ENCODE results near the gene RASSF1.
"Not testable (repeated sequence)": the region's sequence is repeated elsewhere in the genome, so short reads cannot be mapped to it uniquely, and the experiment has no call there.

RASSF1 gene

DNA sequence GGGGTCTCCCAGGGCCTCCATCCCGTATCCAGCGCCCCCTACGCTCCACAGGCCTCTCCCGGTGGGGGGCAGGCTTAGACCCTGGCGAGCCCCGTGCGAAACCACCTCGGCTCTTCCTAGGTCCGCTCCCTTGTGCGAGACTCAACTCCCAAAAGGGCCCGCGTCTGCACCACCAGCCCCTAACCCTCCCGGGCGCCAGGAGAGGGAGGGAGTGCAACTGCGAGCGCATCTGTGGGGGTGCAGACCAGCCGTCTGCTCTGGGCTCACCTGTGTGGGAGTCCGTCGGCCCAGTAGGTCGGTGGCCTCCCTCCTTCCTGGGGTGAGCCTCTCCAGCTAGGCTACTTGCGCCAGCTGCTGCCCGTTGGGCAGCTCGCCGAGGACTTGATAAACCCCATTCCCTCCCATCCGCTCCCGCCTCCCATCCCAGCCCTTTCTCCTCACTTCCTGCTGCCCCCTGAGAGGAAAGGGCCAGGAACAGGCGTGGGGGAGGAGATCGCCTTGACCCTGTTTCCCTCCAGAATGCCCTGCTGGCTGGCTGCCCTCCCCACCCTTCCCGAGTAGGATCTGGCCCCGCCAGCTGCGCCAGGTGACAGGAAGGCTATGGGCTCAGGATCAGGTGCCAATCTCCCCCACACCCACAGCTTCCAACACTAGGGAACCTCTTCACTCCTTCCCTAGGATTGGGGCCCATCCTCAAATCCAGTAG, 18.1 kb downstream of the RASSF1 start, which contains the start of gene HYAL2:
HYAL2 (minus strand) TSS at position 360 of the 706 bp plus-strand sequence. CDS start 2,256 bp downstream, outside the sequence.
- no peak for DNase-seq

DNA sequence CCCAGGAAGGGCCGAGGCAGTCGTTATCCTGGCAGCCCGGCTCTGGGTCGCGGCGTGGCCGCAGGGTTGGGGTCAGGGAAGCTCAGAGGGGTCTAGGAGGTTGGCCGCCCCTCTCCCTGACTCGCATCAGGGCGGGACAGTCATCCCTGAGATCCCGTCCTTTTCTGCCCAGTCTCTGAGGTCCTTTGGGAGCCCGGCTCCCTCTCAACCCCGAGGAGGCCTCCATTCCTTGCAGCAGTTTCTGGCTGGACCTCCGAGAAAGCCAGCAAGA, 18.6 kb downstream of the RASSF1 start:
- no peak for DNase-seq

- no peak for DNase-seq
These were observed 19.1 kb downstream of the RASSF1 start for GRCh38 chr3:50321336-50322114.

- no peak for DNase-seq
These were observed 19.7 kb downstream of the RASSF1 start for GRCh38 chr3:50320853-50321335.

DNA sequence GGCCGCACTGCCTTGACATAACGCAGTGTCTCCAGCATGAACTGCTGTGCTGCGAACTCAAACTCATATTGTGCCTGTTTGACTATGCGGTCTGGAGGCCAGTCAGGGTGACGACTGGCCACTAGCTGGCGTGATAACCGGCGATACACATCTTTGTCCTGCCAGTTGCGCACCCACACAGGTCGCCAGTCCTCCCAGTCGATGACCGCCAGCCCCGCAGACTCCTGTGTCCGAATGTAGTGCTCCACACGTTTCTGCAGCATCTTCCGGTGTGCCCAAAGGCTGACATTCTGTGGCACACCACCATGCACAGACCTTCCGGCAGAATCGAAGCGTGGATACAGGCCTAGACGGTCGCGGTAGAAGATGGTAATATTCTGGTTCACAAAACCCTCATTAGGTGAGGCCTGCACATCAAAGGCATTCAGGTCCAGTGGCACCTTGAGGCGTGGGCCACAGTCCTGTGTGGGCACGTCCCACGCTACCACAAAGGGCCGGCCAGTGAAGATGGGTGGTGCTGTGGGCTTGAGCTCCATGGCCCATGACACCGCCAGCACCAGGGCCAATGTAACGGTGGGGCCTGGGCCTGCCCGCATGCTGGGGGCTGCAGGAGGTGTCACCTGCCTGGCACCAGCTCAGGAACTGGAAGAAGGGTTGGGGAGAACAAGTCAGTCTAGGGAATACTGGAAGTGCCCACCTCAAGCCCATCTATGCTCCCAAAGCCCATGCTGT, 20.6 kb downstream of the RASSF1 start:
- no peak for DNase-seq

DNA sequence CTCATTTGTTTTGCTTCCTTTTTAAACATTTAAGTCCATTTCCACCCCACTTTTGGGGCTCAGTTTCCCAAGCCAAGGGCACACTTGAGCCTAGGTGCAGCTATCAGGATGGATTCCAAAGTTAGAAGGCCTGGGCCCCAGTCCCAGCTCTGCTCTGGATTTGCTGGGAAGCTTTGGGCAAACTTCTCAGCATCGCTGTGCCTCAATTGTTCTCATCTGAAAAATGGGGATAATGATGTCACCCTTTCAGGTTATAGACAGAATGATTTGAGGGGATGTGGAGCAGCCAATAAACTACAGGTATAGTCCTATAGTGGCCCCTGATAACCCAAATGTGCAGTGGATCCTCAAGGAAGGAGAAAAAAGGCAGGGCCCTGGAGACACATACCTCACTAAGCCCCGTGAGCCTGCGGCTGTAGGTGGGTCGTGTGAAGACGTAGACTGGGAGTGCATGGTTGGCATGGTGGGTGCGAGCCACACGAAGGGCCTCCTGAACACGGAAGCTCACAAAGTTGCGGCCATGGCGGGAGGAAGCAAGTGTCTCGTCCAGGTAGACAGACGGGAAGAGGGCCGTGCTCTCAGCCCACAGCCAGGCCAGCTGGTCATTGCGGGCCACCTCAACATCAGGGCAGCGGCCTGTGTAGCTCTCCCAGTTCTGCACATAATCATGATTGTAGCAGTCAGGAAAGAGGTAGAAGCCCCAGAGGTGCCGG, 21.3 kb downstream of the RASSF1 start:
- DNase-seq: no peak

- no peak for DNase-seq
These were observed 22.0 kb downstream of the RASSF1 start for GRCh38 chr3:50318615-50319014.

DNA sequence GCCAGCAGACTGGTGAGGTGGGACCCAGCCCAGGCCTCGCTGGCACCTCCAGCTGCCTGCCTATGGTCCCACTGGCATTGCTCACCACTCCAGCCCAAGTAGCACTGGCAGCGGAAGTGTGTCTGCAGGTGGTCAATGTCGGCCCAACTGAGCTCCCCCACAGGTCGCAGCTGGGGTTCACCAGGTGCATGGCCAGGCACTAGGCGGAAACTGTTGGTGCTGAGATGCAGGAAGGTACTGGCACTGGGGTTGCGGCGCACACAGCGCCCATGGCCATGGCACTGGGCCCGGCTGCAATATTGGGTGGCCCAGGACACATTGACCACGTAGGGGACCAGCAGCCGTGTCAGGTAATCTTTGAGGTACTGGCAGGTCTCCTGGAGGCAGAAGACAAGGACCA, 22.5 kb downstream of the RASSF1 start:
- DNase-seq: no peak

- no peak for DNase-seq
These were observed 23.3 kb downstream of the RASSF1 start for GRCh38 chr3:50317300-50317699.

DNA sequence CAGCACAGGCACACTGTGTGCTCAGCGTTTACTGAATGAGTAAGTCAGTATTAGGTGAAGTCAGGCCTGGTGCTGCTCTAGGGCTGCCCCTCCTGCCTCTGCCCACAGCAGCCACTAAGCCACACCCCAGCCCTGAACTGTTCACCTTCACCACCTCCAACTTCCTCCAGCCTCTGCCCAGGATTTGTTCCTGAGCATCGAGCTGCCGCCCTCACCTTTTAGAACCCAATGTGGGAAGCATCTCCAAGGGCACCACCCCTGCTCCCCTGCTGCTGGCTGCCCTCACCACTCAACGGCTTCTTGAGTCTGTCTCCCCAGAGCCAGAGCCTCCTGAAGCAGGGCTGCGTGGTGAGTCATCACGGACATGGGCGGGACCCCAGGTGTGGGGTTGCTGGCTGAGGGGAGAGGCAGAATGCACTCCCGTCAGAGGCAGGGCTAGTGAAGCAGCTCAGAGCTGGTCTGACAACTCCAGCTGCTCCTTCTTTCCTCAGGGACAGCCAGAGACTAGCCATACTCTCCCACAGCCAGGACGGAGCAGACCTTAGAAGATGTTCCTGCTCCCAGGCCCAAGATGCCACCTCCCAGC, 23.9 kb downstream of the RASSF1 start:
- no peak for DNase-seq

DNA sequence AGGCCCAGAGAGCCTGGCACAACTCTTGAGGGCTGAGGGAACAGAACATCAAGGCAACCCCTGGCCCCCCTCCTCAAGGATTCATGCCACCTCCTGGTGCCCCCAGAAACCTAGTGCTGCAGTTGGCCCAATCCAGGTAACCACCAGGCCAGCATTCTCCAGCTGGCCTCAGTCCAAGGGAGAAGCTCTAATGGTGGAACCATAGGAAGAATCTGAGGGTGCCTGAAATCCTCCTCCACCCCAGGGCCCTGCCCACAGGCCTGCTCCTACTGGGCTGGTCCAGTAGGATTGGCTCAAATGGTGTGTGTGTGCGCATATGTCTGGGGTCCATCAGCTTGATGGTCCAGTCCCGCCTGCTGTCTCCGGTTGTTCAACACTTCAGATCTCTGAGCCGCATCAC, 25.8 kb downstream of the RASSF1 start:
- DNase-seq: no peak

DNA sequence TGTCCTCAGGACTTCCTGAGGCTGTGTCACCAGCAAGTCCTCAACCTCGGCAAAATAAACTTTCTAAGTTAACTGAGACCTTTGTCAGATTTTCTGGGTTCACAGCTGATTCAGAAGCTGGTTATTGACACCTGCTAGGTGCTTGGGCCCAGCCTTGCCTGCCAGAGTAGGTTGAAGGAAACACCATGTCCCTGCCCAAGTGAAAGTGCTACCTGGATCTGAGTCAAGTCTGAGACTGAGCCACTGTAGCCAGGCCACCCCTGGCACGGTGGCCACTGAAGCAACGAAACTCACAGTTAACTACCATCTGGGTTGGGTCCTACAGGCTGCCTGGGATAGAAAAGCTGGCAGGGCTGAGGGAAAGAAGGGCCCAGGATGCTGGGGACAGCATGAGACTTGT, 26.3 kb downstream of the RASSF1 start:
- no peak for DNase-seq

DNA sequence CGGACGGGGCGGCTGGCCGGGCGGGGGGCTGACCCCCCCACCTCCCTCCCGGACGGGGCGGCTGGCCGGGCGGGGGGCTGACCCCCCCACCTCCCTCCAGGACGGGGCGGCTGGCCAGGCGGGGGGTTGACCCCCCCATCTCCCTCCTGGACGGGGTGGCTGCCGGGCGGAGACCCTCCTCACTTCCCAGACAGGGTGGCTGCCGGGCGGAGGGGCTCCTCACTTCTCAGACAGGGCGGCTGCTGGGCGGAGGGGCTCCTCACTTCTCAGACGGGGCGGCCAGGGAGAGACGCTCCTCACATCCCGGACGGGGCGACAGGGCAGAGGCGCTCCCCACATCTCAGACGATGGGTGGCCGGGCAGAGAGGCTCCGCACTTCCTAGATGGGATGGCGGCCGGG, 28.6 kb downstream of the RASSF1 start:
- DNase-seq: not testable (repeated sequence)

GRCh38 chr3:50304601-50305000, 36.0 kb downstream of the RASSF1 start:
- no peak for DNase-seq

- no peak for DNase-seq
These were observed 37.4 kb downstream of the RASSF1 start, which contains the start of gene HYAL1 for GRCh38 chr3:50303013-50303815. TSS of gene HYAL1 (minus strand) at chr3:50303574. CDS start at chr3:50302956, 618 bp downstream.

- no peak for DNase-seq
These were observed 38.3 kb downstream of the RASSF1 start for GRCh38 chr3:50302095-50303012.

- DNase-seq: no peak
These were observed 39.9 kb downstream of the RASSF1 start for GRCh38 chr3:50300681-50301254.

GRCh38 chr3:50299929-50300680, 40.5 kb downstream of the RASSF1 start:
- DNase-seq: no peak

- no peak for DNase-seq
These were observed 41.1 kb downstream of the RASSF1 start for GRCh38 chr3:50299638-50299928.

Measured in NCI-H524 (cell line).